ENCODE data around the gene SLC10A7. TPM values are rescaled to one million over a fixed set of nuclear protein-coding genes. Genes with fewer than 3 reads are reported as not detected.

SLC10A7 gene
- total and polyA plus RNA-seq, 2 of the 13 experiments (the other 11 are each of a cell fraction or from before 2014, with no cell fraction given): 18.5 to 18.8 TPM

DNA sequence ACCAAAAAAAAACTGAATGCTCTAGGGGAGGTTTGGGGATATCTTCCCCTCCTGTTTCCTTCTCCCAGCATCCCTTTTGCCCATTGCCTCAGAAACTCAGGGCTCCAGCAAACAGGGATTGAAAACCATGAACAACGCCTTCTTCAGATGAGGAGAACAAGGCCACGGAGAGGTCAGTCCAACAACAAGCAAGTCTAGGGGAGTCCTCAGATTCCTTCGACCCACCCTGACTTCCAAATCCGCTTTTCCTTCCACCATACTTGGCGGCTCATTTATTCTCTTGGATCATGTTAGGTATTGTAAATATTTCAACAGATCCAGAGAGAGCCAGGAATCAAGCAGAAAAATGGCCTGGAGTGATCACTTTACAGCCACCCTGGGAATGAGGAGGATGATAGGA is 285.5 kb downstream of the SLC10A7 start:
- peaks cover 0 to 15% of the 10 kb centered on the region in 2 experiments; a peak in 3 of 5 replicates for H3K27me3 ChIP-seq (ENCODE audit: control insufficient read depth in 1 of 2, insufficient read depth in 2 of 2, low read length in 2 of 2)
- H3K27ac ChIP-seq (ENCODE audit: extremely low read length, insufficient read depth, low read length): no peak overlapping the region
- intact Hi-C loops (cut with micrococcal nuclease; ENCODE audit: unreplicated experiment): loop anchor here (5.0 kb wide), 1 partner anchor 139 kb away; no protein-coding TSS in a partner anchor
- no peaks in the 10 kb centered on the region for H3K36me3 ChIP-seq (replicated peaks in 1 of 2; ENCODE audit: control insufficient read depth in 1 of 2, insufficient read depth in 2 of 2, low read length in 2 of 2)
- no peak overlapping the region for H3K9ac ChIP-seq (ENCODE audit: insufficient read depth, low read depth, low read length)
- no peaks in the 10 kb centered on the region for H3K79me2 ChIP-seq (ENCODE audit: insufficient read depth, low read length)
- H3K9me3 ChIP-seq (ENCODE audit: low read length): no peaks in the 10 kb centered on the region
- BruUV-seq (replicated peaks): no TSS peak
- no peak overlapping the region for H2AFZ ChIP-seq (ENCODE audit: low read length)
- FAIRE-seq (no peak), ATAC-seq (no peak), DNase-seq (ENCODE audit: low spot score) (no peak)
- ChIA-PET CTCF (ENCODE audit: low intra/inter-chr PET ratio, low total read pairs) (no interaction called here), POLR2A (no interaction called here)
- no peaks in the 10 kb centered on the region for H4K20me1 ChIP-seq (ENCODE audit: insufficient read depth, low read length)
- no peak overlapping the region for H3K4me3 ChIP-seq (replicated peaks in 1 of 3; ENCODE audit: insufficient read depth in 1 of 3, low read depth in 2 of 3, low read length in 3 of 3)
- no peak overlapping the region for H3K4me2 ChIP-seq (ENCODE audit: low read depth, low read length)
- TF ChIP-seq PBX2 (CRISPR knock-in tag; IDR thresholded peaks at IDR 0.05) (no peak), NR3C1 (CRISPR knock-in tag; IDR thresholded peaks at IDR 0.05) (no peak), FOXK2 (IDR thresholded peaks at IDR 0.05) (no peak), FIP1L1 (IDR thresholded peaks at IDR 0.05; ENCODE audit: borderline replicate concordance, insufficient read depth, low read depth, low read length) (no peak), HES4 (CRISPR knock-in tag; IDR thresholded peaks at IDR 0.05; ENCODE audit: borderline replicate concordance) (no peak), ZNF891 (CRISPR knock-in tag; IDR thresholded peaks at IDR 0.05) (no peak), ZNF556 (CRISPR knock-in tag; IDR thresholded peaks at IDR 0.05; ENCODE audit: borderline replicate concordance) (no peak), CENPX (CRISPR knock-in tag; IDR thresholded peaks at IDR 0.05) (no peak), ZNF607 (CRISPR knock-in tag; IDR thresholded peaks at IDR 0.05; ENCODE audit: borderline replicate concordance) (no peak)
- peaks cover 7% of the 10 kb centered on the region for H3K4me1 ChIP-seq (ENCODE audit: insufficient read depth, low read length)
- in situ Hi-C loops (cut with HindIII; ENCODE audit: extremely low pct_ligation_motif_present, low pct_unique_long_range_greater_than_20kb): no loop called here
- 17% methylated on average over 5 of the region's 5 CpGs for WGBS (ENCODE audit: low lambda C conversion rate)

Data from HepG2 (cell line).